ENCODE results near the gene ADH5.
"Not testable (repeated sequence)": the region's sequence is repeated elsewhere in the genome, so short reads cannot be mapped to it uniquely, and the experiment has no call there.

GRCh38 chr4:99099814-99100213, 11.2 kb upstream of the ADH5 start:
- TF ChIP-seq POLR2A (IDR thresholded peaks at IDR 0.05; ENCODE audit: borderline replicate concordance, extremely low read depth, insufficient read depth, insufficient read length); MAX (IDR thresholded peaks at IDR 0.05): not testable (repeated sequence)
- TF ChIP-seq, protein P1, sequence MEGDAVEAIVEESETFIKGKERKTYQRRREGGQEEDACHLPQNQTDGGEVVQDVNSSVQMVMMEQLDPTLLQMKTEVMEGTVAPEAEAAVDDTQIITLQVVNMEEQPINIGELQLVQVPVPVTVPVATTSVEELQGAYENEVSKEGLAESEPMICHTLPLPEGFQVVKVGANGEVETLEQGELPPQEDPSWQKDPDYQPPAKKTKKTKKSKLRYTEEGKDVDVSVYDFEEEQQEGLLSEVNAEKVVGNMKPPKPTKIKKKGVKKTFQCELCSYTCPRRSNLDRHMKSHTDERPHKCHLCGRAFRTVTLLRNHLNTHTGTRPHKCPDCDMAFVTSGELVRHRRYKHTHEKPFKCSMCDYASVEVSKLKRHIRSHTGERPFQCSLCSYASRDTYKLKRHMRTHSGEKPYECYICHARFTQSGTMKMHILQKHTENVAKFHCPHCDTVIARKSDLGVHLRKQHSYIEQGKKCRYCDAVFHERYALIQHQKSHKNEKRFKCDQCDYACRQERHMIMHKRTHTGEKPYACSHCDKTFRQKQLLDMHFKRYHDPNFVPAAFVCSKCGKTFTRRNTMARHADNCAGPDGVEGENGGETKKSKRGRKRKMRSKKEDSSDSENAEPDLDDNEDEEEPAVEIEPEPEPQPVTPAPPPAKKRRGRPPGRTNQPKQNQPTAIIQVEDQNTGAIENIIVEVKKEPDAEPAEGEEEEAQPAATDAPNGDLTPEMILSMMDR (IDR thresholded peaks at IDR 0.05 in 2 of 3, conservative IDR thresholded peaks at IDR 0.05 in 1 of 3; ENCODE audit: borderline replicate concordance in 1 of 3, insufficient read depth in 1 of 3, low read depth in 2 of 3, low read length in 2 of 3): not testable (repeated sequence)

All from HCT116 (cell line).